ENCODE measurements around the gene NUDT19.
A peak's percentile ranks its signal among the peaks of the same experiment; 100 is the strongest.

NUDT19 gene

DNA sequence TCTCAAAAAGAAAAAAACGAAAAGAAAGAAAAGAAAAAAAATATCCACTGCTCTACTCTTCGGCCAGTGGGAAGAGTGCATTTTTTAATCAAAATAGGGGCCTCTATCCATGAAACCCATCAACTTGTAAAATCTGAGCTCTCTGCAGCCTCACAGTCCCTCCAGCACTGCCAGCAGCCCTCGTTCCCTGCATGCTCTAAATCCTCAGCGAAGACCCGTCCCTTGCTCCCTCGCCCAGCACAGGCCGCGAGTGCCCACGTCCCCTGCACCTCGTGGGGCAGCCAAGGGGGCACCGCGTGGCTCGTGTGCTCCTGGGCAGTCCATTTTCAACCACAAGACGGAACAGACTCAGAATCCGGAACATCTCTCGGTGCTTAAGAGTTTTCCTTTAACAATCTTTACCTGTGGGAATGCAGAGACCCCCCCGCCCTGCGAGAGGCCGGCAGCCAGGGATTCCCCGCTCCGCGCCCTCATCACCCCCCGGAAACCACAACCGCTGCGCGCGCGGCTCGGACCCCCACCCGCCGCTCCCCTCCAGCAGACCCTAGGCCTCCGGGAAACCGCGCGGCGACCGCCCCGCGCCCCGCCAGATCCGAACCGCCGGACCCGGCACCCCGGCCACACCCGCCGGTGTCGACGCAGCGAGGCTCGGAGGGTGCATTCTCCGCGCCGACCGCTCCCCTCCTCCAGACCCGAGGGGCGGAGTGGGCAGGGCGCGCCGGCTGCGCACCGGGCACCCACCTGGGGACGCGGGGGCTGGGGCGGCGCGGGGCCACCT, 17.3 kb upstream of the NUDT19 start:
- POLR2A ChIA-PET = interaction anchor here (0.5 to 4.0 kb wide), 14 partner anchors 10 to 1688 kb away, joined by 3 to 44 read pairs (median 6); partner anchors contain the start of genes CEP89, DPY19L3, FAAP24 and NUDT19
- H3K9me3 ChIP-seq (ENCODE audit: control insufficient read depth, insufficient read depth, low read depth, low read length) = no peaks in the 10 kb centered on the region
- peak overlapping the region; percentile 75 for H3K4me3 ChIP-seq (ENCODE audit: low read depth, low read length)
- peaks cover 33% of the 10 kb centered on the region for H3K4me1 ChIP-seq (ENCODE audit: control insufficient read depth, insufficient read depth, low read length)
- H3K36me3 ChIP-seq (ENCODE audit: control insufficient read depth in 2 of 2, insufficient read depth in 1 of 2, low read length in 2 of 2) = peaks cover 0 to 13% of the 10 kb centered on the region in 2 experiments; a peak in 1 of 3 replicates
- peak overlapping the region; percentile 82; the same call in 1 of the 2 replicates for H3K27ac ChIP-seq (ENCODE audit: extremely low read depth, low read depth, low read length)
- CTCF ChIA-PET = interaction anchor here (0.7 to 1.0 kb wide), 2 partner anchors 301 to 470 kb away, joined by 4 read pairs; no protein-coding TSS in a partner anchor
- TF ChIP-seq ZNF274 (IDR thresholded peaks at IDR 0.05; ENCODE audit: low read length) (no peak), ZNF274 (tag by site-specific recombination; IDR thresholded peaks at IDR 0.05; ENCODE audit: borderline replicate concordance) (no peak), ZNF548 (tag by site-specific recombination; IDR thresholded peaks at IDR 0.05) (no peak), ZNF600 (tag by site-specific recombination; IDR thresholded peaks at IDR 0.05) (peak; percentile 93), ZNF37A (tag by site-specific recombination; IDR thresholded peaks at IDR 0.05) (no peak), ZNF677 (tag by site-specific recombination; IDR thresholded peaks at IDR 0.05) (peak; percentile 58; the same call in 1 of the 2 replicates), ZNF335 (tag by site-specific recombination; conservative IDR thresholded peaks at IDR 0.05) (peak; percentile 96), ZBTB17 (tag by site-specific recombination; IDR thresholded peaks at IDR 0.05) (peak; percentile 88), ZSCAN16 (tag by site-specific recombination; IDR thresholded peaks at IDR 0.05) (no peak), ZNF184 (tag by site-specific recombination; IDR thresholded peaks at IDR 0.05) (no peak), GLIS2 (tag by site-specific recombination; IDR thresholded peaks at IDR 0.05) (peak; percentile 99), ZNF146 (tag by site-specific recombination; IDR thresholded peaks at IDR 0.05) (0 out of 2 replicates have a peak, but pooled peaks have one; percentile 9), ZNF366 (tag by site-specific recombination; conservative IDR thresholded peaks at IDR 0.05) (peak; percentile 51), ZNF473 (tag by site-specific recombination; IDR thresholded peaks at IDR 0.05) (no peak), ZNF701 (tag by site-specific recombination; IDR thresholded peaks at IDR 0.05) (no peak), ZBTB20 (tag by site-specific recombination; IDR thresholded peaks at IDR 0.05) (peak; percentile 45; the same call in 1 of the 2 replicates), YY1 (tag by site-specific recombination; IDR thresholded peaks at IDR 0.05) (peak; percentile 47; the same call in 1 of the 2 replicates), ZNF558 (tag by site-specific recombination; IDR thresholded peaks at IDR 0.05) (no peak), ZBTB48 (tag by site-specific recombination; IDR thresholded peaks at IDR 0.05) (peak; percentile 96), TRIM28 (IDR thresholded peaks at IDR 0.05; ENCODE audit: borderline replicate concordance, low read length) (no peak), ZNF221 (tag by site-specific recombination; IDR thresholded peaks at IDR 0.05; ENCODE audit: borderline replicate concordance) (no peak), ZNF596 (tag by site-specific recombination; IDR thresholded peaks at IDR 0.05) (peak; percentile 69), SCRT2 (tag by site-specific recombination; IDR thresholded peaks at IDR 0.05) (peak; percentile 84)
- TF ChIP-seq, protein P1, sequence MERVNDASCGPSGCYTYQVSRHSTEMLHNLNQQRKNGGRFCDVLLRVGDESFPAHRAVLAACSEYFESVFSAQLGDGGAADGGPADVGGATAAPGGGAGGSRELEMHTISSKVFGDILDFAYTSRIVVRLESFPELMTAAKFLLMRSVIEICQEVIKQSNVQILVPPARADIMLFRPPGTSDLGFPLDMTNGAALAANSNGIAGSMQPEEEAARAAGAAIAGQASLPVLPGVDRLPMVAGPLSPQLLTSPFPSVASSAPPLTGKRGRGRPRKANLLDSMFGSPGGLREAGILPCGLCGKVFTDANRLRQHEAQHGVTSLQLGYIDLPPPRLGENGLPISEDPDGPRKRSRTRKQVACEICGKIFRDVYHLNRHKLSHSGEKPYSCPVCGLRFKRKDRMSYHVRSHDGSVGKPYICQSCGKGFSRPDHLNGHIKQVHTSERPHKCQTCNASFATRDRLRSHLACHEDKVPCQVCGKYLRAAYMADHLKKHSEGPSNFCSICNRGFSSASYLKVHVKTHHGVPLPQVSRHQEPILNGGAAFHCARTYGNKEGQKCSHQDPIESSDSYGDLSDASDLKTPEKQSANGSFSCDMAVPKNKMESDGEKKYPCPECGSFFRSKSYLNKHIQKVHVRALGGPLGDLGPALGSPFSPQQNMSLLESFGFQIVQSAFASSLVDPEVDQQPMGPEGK (tag by site-specific recombination; IDR thresholded peaks at IDR 0.05) = peak; percentile 40; the same call in 1 of the 2 replicates
- TF ChIP-seq, protein P2, sequence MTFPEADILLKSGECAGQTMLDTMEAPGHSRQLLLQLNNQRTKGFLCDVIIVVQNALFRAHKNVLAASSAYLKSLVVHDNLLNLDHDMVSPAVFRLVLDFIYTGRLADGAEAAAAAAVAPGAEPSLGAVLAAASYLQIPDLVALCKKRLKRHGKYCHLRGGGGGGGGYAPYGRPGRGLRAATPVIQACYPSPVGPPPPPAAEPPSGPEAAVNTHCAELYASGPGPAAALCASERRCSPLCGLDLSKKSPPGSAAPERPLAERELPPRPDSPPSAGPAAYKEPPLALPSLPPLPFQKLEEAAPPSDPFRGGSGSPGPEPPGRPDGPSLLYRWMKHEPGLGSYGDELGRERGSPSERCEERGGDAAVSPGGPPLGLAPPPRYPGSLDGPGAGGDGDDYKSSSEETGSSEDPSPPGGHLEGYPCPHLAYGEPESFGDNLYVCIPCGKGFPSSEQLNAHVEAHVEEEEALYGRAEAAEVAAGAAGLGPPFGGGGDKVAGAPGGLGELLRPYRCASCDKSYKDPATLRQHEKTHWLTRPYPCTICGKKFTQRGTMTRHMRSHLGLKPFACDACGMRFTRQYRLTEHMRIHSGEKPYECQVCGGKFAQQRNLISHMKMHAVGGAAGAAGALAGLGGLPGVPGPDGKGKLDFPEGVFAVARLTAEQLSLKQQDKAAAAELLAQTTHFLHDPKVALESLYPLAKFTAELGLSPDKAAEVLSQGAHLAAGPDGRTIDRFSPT (tag by site-specific recombination; IDR thresholded peaks at IDR 0.05) = peak; percentile 96
- TF ChIP-seq, protein P3, sequence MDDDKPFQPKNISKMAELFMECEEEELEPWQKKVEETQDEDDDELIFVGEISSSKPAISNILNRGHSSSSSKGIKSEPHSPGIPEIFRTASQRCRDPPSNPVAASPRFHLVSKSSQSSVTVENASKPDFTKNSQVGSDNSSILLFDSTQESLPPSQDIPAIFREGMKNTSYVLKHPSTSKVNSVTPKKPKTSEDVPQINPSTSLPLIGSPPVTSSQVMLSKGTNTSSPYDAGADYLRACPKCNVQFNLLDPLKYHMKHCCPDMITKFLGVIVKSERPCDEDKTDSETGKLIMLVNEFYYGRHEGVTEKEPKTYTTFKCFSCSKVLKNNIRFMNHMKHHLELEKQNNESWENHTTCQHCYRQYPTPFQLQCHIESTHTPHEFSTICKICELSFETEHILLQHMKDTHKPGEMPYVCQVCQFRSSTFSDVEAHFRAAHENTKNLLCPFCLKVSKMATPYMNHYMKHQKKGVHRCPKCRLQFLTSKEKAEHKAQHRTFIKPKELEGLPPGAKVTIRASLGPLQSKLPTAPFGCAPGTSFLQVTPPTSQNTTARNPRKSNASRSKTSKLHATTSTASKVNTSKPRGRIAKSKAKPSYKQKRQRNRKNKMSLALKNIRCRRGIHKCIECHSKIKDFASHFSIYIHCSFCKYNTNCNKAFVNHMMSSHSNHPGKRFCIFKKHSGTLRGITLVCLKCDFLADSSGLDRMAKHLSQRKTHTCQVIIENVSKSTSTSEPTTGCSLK (tag by site-specific recombination; IDR thresholded peaks at IDR 0.05) = no peak
- TF ChIP-seq, protein P4, sequence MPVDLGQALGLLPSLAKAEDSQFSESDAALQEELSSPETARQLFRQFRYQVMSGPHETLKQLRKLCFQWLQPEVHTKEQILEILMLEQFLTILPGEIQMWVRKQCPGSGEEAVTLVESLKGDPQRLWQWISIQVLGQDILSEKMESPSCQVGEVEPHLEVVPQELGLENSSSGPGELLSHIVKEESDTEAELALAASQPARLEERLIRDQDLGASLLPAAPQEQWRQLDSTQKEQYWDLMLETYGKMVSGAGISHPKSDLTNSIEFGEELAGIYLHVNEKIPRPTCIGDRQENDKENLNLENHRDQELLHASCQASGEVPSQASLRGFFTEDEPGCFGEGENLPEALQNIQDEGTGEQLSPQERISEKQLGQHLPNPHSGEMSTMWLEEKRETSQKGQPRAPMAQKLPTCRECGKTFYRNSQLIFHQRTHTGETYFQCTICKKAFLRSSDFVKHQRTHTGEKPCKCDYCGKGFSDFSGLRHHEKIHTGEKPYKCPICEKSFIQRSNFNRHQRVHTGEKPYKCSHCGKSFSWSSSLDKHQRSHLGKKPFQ (tag by site-specific recombination; IDR thresholded peaks at IDR 0.05) = no peak
- TF ChIP-seq, protein P5, sequence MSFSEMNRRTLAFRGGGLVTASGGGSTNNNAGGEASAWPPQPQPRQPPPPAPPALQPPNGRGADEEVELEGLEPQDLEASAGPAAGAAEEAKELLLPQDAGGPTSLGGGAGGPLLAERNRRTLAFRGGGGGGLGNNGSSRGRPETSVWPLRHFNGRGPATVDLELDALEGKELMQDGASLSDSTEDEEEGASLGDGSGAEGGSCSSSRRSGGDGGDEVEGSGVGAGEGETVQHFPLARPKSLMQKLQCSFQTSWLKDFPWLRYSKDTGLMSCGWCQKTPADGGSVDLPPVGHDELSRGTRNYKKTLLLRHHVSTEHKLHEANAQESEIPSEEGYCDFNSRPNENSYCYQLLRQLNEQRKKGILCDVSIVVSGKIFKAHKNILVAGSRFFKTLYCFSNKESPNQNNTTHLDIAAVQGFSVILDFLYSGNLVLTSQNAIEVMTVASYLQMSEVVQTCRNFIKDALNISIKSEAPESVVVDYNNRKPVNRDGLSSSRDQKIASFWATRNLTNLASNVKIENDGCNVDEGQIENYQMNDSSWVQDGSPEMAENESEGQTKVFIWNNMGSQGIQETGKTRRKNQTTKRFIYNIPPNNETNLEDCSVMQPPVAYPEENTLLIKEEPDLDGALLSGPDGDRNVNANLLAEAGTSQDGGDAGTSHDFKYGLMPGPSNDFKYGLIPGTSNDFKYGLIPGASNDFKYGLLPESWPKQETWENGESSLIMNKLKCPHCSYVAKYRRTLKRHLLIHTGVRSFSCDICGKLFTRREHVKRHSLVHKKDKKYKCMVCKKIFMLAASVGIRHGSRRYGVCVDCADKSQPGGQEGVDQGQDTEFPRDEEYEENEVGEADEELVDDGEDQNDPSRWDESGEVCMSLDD (tag by site-specific recombination; IDR thresholded peaks at IDR 0.05) = no peak

Measured in HEK293 (cell line).